Activated CD8-positive, alpha-beta memory T cell treated with anti-CD3 and anti-CD28 coated beads, Interleukin-2, amount 50 U/mL, for 24 hours (primary cell): ENCODE measurements around the gene ZNF71.
"Not testable (repeated sequence)": the region's sequence is repeated elsewhere in the genome, so short reads cannot be mapped to it uniquely, and the experiment has no call there.

Experiments
- DNase-seq: peaks from one replicate; pipeline ENCODE4 v3.0.0-alpha.2; 2020; ENCODE audit errors: extremely low read depth

The ZNF71 gene

DNA sequence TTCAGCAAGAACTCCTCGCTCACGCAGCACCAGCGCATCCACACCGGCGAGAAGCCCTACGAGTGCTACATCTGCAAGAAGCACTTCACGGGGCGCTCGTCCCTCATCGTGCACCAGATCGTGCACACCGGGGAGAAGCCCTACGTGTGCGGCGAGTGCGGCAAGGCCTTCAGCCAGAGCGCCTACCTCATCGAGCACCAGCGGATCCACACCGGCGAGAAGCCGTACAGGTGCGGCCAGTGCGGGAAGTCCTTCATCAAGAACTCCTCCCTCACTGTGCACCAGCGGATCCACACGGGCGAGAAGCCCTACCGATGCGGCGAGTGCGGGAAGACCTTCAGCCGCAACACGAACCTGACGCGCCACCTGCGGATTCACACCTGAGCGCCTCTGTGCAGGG, 27.3 kb downstream of the ZNF71 start:
- no peak for DNase-seq

DNA sequence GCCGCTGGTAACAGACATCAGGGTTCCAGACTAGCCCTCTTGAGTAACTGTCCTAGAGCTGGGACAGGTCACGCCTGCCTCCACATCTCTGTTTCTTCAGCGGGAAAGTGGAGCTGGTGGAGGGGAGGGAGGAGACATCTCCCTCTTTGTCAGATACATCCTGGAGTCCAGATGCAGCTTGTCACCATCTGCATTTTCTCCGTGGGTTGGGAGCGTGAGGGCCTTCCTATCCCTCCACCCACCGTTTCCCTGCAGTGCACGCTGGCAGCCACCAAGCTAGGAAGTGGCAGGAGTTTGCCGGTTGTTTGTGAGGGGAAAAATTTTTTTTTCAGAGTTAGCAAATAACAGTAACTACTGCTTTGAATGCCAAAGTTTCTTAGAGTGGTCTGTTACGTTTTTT, 27.9 kb downstream of the ZNF71 start:
- DNase-seq, result no peak

DNA sequence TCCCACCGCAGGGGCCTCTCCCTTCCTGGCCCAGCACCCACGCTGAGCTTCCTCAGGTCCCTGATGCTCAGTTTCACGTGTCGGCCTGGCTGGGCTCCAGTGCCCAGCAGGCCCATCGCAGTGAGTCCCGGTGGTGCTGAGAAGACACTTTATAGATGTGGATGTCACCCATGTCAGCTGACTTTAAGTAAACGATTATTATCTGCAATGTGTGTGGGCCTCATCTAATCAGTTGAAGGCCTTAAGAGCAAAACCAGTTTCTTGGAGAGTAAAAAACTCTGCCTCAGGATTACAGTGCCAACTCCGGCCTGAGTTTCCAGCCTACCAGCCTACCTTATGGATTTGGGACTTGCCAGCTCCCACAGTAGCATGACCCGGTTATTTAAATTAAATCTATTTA, 30.6 kb downstream of the ZNF71 start:
- no peak for DNase-seq

DNA sequence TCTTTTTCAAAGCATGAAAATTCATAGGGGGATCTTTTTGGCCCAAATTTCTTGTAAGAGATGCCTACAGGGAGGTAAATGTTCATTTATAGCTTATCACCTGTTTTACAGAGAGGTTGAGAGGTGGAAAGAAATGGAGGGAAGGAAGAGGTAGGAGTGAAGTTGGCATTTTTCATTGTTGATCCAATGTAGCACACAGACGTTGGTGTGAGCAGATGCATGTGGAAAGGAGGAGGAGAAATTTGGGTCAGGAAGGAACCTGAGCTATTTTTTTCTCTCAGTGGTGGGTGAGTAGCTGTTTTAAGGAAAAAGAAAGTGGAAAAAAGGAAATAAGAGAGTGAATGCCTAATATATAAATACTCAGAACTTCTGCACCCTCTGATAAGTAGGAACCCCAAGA, 37.9 kb downstream of the ZNF71 start:
- no peak for DNase-seq

DNA sequence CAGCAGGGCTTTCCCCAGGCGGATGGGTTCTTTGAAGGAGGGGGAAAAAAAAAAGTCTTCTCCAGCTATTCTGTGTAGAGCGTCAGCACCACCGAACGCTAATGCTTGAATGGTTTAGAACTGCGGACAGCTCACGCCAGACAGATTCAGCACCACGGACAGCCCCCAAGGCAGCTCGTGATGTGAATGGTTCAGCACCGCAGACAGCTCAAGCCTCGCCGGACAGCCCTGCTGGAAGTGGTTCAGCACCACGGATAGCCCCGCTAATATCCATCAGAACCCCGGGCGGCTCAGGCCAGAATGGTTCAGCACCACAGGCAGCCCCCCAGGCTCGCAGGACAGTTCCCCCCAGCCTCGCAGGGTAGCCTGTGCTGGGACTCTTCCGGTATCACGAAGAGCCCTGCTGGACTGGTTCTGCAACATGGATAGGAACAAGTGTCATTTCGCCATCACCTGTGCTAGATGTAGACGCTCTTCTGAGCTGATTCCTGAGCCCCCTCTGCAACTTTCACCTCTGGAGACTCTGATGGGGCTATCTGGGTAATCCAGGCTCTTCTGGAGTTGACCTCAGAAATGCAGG, 43.0 kb downstream of the ZNF71 start:
- DNase-seq, result no peak

DNA sequence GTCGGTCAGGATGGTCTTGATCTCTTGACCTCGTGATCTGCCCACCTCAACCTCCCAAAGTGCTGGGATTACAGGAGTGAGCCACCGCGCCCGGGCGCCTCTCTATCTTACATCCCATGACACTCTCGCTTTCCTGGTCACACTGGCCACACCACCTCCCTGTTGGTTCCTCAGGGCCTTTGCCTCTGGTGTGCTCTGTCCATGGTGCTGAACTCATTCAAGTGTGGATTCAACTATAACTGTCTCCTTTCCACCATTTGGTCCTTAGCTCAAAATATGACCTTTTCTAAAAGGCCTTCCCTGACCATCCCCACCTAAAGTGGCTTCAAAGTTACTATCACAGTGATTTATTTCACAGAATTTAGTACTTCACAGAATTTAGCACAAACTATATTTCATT, 44.1 kb downstream of the ZNF71 start:
- no peak for DNase-seq

DNA sequence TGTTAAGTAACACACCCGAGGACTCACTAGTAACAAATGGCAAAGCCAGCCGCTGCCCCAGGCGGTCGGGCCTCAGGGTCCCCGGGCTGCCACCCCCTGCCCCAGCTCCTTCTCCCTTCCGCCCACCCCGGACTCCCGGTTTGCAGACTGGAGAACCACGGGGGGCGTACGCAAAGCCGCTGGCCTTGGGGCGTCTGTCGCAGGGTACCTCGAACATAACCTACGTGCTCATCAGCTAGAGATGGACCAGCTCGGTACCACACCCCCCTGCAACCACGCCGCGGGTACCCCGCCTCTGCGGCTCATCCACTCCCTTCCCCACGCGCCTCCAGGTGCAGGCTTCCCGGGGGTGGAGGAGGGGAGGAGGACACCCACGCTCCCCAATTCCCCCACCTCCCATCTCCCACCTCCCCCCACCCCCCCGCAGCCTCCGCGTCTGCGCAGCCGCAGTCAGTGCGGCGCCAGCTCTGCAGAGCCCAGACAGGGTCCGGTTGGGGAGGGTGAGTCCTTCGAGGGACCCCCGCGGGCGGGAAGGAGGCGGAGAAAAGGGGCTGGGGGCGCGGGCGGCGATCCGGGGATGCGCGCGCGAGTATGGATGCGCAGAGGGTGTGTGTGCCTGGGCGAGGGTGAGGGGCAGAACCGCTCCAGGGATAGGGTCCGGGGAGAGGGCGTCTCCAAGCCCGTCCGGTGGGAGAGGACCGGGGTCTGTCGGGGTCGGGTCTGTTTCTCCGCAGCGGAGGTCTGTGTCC, 47.8 kb downstream of the ZNF71 start, which contains the start of gene SMIM17:
TSS of gene SMIM17 (plus strand) at position 449 of the 749 bp plus-strand sequence. CDS start 2,509 bp downstream, outside the sequence.
- no peak for DNase-seq

DNA sequence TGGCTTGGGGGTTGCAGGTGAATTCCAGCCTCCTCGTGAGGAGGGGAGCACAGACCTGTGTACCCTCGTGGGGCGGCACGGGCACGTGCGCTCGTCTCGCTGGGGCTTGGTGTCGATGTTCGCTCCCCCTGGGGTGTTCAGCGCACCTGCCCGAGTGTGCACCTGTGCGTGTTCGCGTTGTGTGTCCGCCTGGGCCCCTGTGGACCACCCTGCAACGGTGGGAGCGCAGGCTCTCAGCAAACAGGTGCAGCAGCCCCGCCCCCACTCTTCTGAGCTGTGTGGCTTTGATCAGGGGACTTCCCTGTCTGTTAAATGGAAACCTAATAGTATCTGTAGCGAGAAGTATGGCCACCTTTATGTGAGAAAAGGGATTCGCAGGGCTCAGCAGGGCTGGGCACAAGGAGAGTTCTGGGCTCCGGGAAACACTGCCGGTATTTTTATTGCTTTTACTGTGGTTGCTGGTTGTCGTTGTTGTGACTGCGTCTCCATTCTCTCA, 48.4 kb downstream of the ZNF71 start:
- DNase-seq, result no peak

DNA sequence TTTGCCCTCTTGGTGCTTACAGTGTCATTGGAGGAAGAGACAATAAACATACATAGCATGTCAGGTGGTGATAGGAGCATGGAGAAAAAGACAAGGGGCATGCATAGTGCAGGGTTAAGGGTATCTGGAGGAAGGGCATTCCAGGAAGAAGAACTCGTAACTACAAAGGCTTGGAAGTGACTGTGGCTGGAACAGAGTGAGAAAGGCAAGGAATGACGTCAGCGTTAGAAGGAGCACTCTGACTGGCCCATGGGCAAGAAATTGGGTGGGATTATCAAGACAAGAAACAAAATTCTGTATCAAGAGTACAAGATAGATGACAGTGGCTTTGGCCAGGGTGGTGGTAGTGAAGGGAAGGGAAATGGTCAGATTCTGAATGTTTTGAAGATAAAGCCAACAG, 59.0 kb downstream of the ZNF71 start:
- DNase-seq, result no peak

DNA sequence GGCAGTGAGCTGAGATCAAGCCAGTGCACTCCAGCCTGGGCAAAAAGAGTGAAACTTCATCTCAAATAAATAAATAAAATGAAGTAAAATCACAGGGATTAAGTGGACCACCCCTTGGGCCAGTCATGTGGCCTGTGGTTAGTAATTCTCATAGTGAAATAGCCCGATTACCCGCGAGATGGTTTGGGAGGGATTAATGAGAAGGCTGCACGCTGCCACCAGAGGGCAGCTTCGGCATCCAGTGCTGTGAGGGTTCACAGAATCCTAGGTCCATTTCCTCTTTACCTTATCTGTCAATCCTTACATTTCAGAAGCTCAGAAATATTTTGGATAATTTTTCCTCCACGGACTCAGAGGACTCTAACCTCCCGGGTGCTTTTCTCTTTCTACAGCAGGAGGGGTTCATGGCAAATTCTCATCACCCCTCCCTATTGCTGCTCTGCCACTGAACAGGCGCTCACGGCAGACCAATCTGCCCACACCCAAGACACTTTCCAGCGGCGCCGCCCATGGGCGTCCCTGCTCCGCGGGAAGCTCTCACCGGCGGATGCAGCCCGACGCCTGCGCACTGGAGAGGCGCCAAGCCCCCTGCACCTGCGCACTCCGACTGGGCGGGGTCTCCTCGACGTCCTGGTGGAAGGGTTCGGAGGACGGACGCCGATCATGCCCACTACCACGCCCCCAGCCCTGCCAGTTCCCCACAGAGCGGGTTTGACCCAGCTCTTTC, 65.4 kb downstream of the ZNF71 start:
- DNase-seq, result no peak

DNA sequence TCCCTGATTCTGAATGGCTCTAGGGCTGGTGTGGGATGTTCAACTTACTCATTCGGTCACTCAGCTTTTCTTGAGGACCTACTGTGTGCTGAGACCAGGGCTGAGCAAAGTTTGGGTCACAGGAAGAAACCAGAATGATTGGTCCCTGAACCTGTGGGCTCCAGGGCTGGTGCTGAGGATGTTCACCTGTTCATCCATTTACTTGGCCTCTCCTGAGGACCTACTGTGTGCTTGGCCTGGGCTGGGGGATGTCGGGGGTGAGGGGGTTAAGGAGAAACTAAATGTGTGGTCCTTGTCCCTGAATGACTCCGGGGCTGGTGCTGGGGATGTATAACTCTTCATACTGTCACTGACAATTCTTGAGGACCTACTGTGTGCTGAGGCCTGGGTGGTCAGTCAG, 66.1 kb downstream of the ZNF71 start:
- DNase-seq, result no peak

DNA sequence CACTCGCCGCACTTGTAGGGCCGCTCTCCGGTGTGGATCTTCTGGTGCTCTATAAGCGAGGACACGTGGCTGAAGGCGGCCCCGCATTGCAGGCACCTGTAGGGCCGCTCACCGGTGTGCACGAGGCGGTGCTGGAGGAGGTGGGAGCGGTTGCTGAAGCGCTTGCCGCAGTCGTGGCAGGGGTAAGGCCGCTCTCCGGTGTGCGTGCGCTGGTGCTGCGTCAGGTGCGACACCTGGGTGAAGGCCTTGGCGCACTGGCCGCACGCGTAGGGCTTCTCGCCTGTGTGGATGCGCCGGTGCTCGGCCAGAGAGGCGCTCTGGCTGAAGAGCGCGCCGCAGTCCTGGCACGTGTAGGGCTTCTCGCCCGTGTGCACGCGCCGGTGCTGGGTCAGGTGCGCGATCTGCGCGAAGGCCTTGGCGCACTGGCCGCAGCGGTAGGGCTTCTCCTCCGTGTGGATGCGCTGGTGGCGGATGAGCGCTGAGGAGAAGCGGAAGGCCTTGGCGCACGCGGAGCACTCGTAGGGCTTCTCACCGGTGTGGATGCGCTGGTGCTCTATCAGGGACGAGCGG, 68.9 kb downstream of the ZNF71 start:
- no peak for DNase-seq

DNA sequence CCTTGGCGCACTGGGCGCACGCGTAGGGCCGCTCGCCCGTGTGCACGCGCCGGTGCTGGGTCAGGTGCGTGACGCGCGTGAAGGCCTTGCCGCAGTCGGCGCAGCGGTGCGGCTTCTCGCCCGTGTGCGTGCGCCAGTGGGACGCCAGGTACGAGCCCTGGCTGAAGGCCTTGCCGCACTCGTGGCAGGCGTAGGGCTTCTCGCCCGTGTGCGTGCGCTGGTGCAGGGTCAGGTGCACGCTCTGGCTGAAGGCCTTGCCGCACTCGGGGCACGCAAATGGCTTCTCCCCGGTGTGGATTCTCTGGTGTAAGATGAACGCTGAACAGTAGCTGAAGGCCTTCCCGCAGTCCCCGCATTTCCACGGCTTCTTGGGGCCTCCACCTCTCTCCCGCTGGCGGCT, 69.4 kb downstream of the ZNF71 start:
- no peak for DNase-seq

DNA sequence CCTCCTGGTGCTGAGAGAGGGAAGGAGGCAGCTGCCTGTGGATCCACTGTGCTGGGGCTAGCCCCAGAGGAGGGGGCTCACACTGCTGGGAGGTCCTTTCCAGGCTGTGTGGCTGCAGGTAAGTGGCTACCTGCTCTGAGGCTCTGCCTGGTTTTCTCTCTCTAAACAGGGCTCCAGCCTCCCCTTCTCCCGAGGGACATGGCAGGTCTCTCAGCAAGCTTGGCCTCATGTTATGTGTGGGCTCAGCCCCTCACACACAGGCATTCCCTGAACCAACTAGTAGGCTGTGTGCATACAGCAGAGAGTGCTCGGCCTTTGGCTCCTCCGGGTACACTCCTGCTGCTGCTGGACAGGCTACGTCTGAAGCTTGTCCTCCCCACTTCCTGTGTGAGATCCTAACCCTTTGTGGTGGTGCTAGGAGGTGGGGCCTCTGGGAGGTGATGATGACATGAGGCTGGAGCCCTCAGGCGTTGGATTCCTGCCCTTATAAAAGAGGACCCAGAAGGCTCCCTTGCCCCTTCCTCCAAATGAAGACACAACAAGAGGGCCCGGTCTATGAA, 72.3 kb downstream of the ZNF71 start:
- DNase-seq, result no peak

DNA sequence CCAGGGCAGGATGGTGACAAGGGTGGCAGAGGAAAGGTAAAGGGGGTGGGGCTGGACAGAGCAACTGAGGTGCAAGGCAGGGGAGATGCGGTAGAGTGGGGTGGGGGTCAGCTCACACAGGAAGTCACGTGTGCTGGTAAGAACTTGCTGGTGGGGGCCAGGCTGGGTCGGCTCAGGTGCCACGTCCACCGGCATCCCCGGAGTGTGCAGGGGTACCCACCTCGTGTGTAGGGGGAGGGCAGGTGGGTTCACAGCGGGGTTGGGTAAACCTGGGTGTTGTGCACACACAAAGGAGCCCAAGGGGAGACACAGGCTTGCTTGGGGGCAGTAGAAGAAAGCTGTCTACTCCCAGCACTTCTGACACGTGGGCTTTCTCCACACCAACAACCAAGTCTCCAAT, 73.6 kb downstream of the ZNF71 start:
- no peak for DNase-seq

DNA sequence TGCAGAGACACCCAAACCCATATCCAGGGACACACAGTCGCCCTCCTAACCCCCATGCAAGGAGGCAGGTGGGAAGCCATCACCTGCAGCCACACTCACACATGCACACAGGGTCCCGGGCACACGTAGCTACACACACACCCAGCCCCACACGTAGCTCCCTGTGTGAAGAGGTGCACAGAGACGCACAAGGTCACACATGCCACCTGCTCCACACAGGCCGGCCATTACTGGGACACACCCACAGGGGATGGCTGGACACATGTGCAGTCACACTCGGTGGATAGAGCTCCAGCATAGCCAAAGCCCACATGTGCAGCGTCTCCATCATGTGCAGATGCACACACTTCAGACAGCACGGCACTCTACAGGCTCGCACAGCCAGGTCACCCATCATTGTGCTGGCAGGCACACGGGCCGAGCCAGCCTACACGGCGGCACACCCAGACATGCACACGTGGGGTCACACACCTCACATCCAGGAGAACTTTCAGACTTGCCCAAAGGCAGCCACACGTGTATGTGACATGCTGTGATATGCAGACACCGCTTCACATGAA, 75.4 kb downstream of the ZNF71 start:
- no peak for DNase-seq

DNA sequence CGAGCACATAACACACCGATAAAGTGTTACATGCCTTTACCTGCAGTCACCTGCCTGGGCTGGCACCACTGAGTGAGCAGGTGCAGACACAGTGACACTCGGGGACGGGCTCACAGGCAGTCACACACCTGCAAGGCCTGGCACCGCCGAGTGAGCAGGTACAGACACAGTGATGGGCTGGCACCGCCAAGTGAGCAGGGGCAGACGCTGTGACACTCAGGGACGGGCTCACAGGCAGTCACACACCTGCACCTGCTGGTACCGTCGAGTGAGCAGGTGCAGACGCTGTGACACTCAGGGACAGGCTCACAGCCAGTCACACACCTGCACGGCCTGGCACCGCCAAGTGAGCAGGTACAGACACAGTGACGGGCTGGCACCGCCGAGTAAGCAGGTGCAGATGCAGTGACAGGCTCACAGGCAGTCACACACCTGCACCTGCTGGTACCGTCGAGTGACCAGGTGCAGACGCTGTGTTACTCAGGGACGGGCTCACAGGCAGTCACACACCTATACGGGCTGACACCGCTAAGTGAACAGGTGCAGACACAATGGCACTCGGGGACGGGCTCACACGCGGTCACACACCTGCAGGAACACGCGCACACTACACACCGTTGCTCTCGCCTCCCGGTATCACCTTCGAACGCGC, 76.0 kb downstream of the ZNF71 start:
- DNase-seq, result no peak

DNA sequence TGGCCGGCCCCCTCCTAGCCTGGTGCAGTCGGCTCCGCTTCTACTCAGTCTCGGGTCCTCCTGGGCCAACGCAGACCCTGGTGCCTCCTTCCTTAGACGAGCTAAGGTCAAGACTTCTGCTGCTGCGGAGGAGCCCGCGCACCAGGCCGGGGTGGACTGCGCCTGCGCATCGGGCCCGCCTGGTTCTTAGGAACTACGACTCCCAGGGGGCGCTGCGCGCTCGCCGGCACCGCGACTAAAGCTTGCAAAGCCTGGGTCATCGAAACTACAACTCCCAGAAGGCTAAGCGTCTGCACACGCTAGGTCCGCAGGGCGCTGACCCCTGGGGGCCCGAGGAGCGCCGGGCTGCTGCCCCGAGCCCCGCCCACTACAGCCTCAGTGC, 76.5 kb downstream of the ZNF71 start, which contains the start of gene ZNF835:
TSS of gene ZNF835 (minus strand) at position 145 of the 382 bp plus-strand sequence. CDS start 6,559 bp downstream, outside the sequence.
- peak; percentile 49 for DNase-seq

DNA sequence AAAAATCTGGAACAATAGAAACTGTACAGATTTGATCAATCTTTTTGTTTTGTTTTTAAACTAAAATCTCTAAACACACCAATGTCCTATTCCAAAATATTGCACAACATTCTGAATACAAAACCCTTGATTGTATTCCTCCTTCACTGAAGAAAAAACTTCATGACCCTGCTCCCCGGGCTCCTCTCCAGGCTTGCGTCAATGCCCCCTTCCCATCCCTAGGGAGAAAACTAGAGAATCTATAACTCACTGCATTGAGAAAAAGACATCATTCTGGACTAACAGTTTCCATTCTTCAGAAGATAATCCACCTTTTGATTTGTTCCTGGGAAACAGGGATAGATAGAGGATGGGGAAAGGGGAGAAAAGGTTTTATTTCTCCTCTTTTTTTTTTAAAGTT, 77.5 kb downstream of the ZNF71 start:
- DNase-seq, result not testable (repeated sequence)
